Prostate gland (tissue), 2 donors: Measurements from ENCODE around the gene SPINK2. TPM values are rescaled to one million over a fixed set of nuclear protein-coding genes. Genes with fewer than 3 reads are reported as not detected.

Experiments
- DNase-seq: peaks from one replicate; pipeline ENCODE4 v3.0.0-alpha.2; 2019; ENCODE audit warnings: low spot score
- H3K27ac ChIP-seq, 2 donors: fragments of 200-600 bp; sonication (generic); 2 replicates each; pipeline ENCODE4 v1.5.1; 2017 to 2019
- H3K27me3 ChIP-seq: fragments of 200-600 bp; sonication (generic); replicated peaks from 2 replicates; pipeline ENCODE4 v1.5.1; 2019; ENCODE audit not compliant: insufficient read depth
- H3K36me3 ChIP-seq, 2 donors: fragments of 200-600 bp; sonication (generic); 1 replicate in 1 of 2; 2 replicates in 1 of 2; pipeline versions ENCODE4 v1.5.1 to v1.8.1; 2017 to 2019
- H3K4me1 ChIP-seq: fragments of 200-600 bp; sonication (generic); replicated peaks from 2 replicates; pipeline ENCODE4 v1.5.1; 2019
- H3K4me3 ChIP-seq, 2 donors: fragments of 200-600 bp; sonication (generic); 2 replicates each; pipeline ENCODE4 v1.5.1; 2017 to 2019
- H3K9me3 ChIP-seq: fragments of 200-600 bp; sonication (generic); 2 replicates; pipeline ENCODE4 v1.5.1; 2017
- CTCF ChIP-seq, 4 experiments: fragments of 200-600 bp in 2 of 4; fragments of 450-650 bp in 2 of 4; sonication (generic) in 2 of 4; IDR thresholded peaks; 1 replicate in 3 of 4; 2 replicates in 1 of 4; pipeline ENCODE4 v1.5.1; 2016 to 2019; ENCODE audit warnings: antibody characterized with exemption in 4 of 4, mild to moderate bottlenecking in 2 of 4, moderate library complexity in 2 of 4
- POLR2A ChIP-seq: fragments of 450-650 bp; IDR thresholded peaks from one replicate; pipeline ENCODE4 v1.6.1; 2016; ENCODE audit warnings: antibody characterized with exemption, mild to moderate bottlenecking
- POLR2AphosphoS5 ChIP-seq: sonication (generic); formaldehyde crosslinking; IDR thresholded peaks from one replicate; pipeline ENCODE4 v1.6.1; 2017; ENCODE audit warnings: antibody characterized with exemption
- WGBS: methylation state at CpG from one replicate; pipeline ENCODE4 v1.1.5; 2018; 5-methylcytosine and 5-hydroxymethylcytosine counted together
- intact Hi-C: fragments of 100-400 bp; cut with DNase I; formaldehyde crosslinking; loops from one replicate; pipeline ENCODE4 v1.14.2; 2022
- total RNA-seq, 2 donors: library from RNA; depleted of rRNA; stranded (reverse); fragments of >200 nt; gene quantifications; one replicate each; pipeline ENCODE4 v1.1.0, GENCODE V29; 2016

Gene SPINK2
- total RNA-seq, 2 donors from 2014 or later = 53.4 TPM; not detected in 1

- H3K9me3 ChIP-seq = no peaks in the 10 kb centered on the region
- DNase-seq = peak; percentile 16
- intact Hi-C loops = loop anchor here (5.0 kb wide), 1 partner anchor 146 kb away; no protein-coding TSS in a partner anchor
- WGBS = 3% methylated on average over 2 of the region's 2 CpGs
- H3K4me3 ChIP-seq = no peak overlapping the region
- H3K27ac ChIP-seq = no peak overlapping the region
- TF ChIP-seq POLR2A (no peak), CTCF (IDR thresholded peaks at IDR 0.05) (no peak), POLR2AphosphoS5 (no peak)
- no peaks in the 10 kb centered on the region for H3K36me3 ChIP-seq
- no peaks in the 10 kb centered on the region for H3K4me1 ChIP-seq
- no peaks in the 10 kb centered on the region for H3K27me3 ChIP-seq
Observed at GRCh38 chr4:56803471-56803870, 18.0 kb downstream of the SPINK2 start.

GRCh38 chr4:56799824-56800756 is 21.4 kb downstream of the SPINK2 start:
- intact Hi-C loops = loop anchor here (1.0 to 5.0 kb wide), 2 partner anchors 143 to 224 kb away; no protein-coding TSS in a partner anchor
- DNase-seq = peak; percentile 84
- 6% methylated on average over 19 of the region's 19 CpGs for WGBS

DNA sequence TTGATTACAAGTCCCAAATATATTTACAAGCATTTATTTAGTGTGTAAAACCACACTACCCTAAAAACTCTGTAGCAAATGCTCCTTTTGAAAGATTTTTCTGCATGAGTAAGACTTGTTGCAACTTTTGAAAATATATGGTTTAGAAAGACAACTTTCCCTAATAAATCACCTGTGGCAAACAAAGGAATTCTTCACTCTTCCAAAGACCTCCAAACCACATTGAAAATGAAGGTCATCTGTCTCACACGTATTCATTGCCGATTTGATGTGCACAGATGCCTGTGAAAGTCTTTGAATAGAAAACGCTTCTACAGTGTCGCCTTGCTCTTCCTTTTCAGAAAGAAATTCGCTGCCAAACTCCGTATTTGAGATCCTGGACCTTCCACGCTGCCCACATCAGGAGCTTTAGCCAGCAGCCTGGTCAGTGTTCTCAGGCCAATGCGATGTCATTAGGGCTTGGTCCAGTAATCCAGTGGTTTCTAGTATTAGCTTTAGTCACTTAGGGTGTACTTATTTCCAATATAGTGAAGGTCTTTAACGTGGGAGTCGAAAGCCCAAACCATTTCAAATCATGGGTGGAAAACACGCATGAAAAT is 22.2 kb downstream of the SPINK2 start:
- Histone ChIP-seq H3K36me3 (no peaks in the 10 kb centered on the region), H3K9me3 (no peaks in the 10 kb centered on the region), H3K4me1 (no peaks in the 10 kb centered on the region), H3K27ac (peak overlapping the region; percentile 57 to 71), H3K4me3 (peak overlapping the region; percentile 32 to 53), H3K27me3 (no peaks in the 10 kb centered on the region)
- intact Hi-C loops = no loop called here
- 53% methylated on average over 11 of the region's 11 CpGs for WGBS
- DNase-seq = no peak
- TF ChIP-seq POLR2A = no peak
- no peak for TF ChIP-seq POLR2AphosphoS5
- TF ChIP-seq CTCF (IDR thresholded peaks at IDR 0.05) = no peak

More at GRCh38 chr4:56799824-56800756, 21.4 kb downstream of the SPINK2 start:
- Histone ChIP-seq H3K36me3 (no peaks in the 10 kb centered on the region), H3K9me3 (no peaks in the 10 kb centered on the region), H3K27me3 (no peaks in the 10 kb centered on the region), H3K27ac (peak overlapping the region; percentile 57 to 71), H3K4me3 (peak overlapping the region; percentile 32 to 53), H3K4me1 (no peaks in the 10 kb centered on the region)
- TF ChIP-seq POLR2A = no peak
- peak in 3 of 4 experiments; percentile 87 to 93 (median 89) for TF ChIP-seq CTCF (IDR thresholded peaks at IDR 0.05)
- peak; percentile 68 for TF ChIP-seq POLR2AphosphoS5

- no peaks in the 10 kb centered on the region for H3K4me1 ChIP-seq
- H3K27ac ChIP-seq = no peak overlapping the region
- H3K36me3 ChIP-seq = no peaks in the 10 kb centered on the region
- TF ChIP-seq POLR2AphosphoS5 = no peak
- no peak for TF ChIP-seq POLR2A
- TF ChIP-seq CTCF (IDR thresholded peaks at IDR 0.05) = no peak
- H3K27me3 ChIP-seq = no peaks in the 10 kb centered on the region
- H3K9me3 ChIP-seq = no peaks in the 10 kb centered on the region
- DNase-seq = no peak
- WGBS = 87% methylated on average over 3 of the region's 3 CpGs
- intact Hi-C loops = no loop called here
- no peak overlapping the region for H3K4me3 ChIP-seq
Observed at GRCh38 chr4:56796211-56796610, 25.3 kb downstream of the SPINK2 start.
